Measurements from ENCODE around the gene RGP1. TPM values are rescaled to one million over a fixed set of nuclear protein-coding genes. Genes with fewer than 3 reads are reported as not detected.

RGP1 gene
- total and polyA plus RNA-seq, 9 of the 15 experiments (the other 6 are each of a cell fraction or from before 2014, with no cell fraction given) = 0.42 to 13.8 (median 6.7) TPM

- peak; percentile 21; the same call in 1 of the 2 replicates for TF ChIP-seq JUN (IDR thresholded peaks at IDR 0.05; ENCODE audit: borderline replicate concordance, low read depth, low read length)
- TF ChIP-seq JUN (CRISPR knock-in tag; IDR thresholded peaks at IDR 0.05; ENCODE audit: borderline replicate concordance) = no peak
- no peak for TF ChIP-seq ZNF780A (CRISPR knock-in tag; IDR thresholded peaks at IDR 0.05)
- peak; percentile 30 for TF ChIP-seq E2F8 (IDR thresholded peaks at IDR 0.05; ENCODE audit: low read depth, partially characterized antibody)
- peak; percentile 88 for TF ChIP-seq NFIC (IDR thresholded peaks at IDR 0.05)
- peak; percentile 71 for TF ChIP-seq HDAC2 (IDR thresholded peaks at IDR 0.05)
- TF ChIP-seq, protein P1, sequence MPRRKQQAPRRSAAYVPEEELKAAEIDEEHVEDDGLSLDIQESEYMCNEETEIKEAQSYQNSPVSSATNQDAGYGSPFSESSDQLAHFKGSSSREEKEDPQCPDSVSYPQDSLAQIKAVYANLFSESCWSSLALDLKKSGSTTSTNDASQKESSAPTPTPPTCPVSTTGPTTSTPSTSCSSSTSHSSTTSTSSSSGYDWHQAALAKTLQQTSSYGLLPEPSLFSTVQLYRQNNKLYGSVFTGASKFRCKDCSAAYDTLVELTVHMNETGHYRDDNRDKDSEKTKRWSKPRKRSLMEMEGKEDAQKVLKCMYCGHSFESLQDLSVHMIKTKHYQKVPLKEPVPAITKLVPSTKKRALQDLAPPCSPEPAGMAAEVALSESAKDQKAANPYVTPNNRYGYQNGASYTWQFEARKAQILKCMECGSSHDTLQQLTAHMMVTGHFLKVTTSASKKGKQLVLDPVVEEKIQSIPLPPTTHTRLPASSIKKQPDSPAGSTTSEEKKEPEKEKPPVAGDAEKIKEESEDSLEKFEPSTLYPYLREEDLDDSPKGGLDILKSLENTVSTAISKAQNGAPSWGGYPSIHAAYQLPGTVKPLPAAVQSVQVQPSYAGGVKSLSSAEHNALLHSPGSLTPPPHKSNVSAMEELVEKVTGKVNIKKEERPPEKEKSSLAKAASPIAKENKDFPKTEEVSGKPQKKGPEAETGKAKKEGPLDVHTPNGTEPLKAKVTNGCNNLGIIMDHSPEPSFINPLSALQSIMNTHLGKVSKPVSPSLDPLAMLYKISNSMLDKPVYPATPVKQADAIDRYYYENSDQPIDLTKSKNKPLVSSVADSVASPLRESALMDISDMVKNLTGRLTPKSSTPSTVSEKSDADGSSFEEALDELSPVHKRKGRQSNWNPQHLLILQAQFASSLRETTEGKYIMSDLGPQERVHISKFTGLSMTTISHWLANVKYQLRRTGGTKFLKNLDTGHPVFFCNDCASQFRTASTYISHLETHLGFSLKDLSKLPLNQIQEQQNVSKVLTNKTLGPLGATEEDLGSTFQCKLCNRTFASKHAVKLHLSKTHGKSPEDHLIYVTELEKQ (CRISPR knock-in tag; IDR thresholded peaks at IDR 0.05) = no peak
Measured at GRCh38 chr9:35728041-35728971, 20.8 kb upstream of the RGP1 start (continued).
